HCT116 (cell line): ENCODE results near the gene PA2G4.

Experiments used
- TCF7L2 ChIP-seq: IDR thresholded peaks from 2 replicates; pipeline ENCODE4 v1.7.0; 2011; ENCODE audit warnings: borderline replicate concordance, inconsistent platforms; ENCODE audit not compliant: insufficient read depth, insufficient read length; ENCODE audit errors: extremely low read depth
- TF ChIP-seq, protein P1 (sequence below), 3 experiments: fragments of 200-600 bp in 1 of 3; sonication (generic) in 1 of 3; IDR thresholded peaks in 2 of 3; conservative IDR thresholded peaks in 1 of 3; 2 replicates each; pipeline ENCODE4 v1.5.1; 2012 to 2017; ENCODE audit warnings: low read depth in 2 of 3, low read length in 2 of 3, antibody characterized with exemption in 1 of 3, borderline replicate concordance in 1 of 3, control low read depth in 1 of 3, mild to moderate bottlenecking in 1 of 3, mixed read lengths in 1 of 3, mixed run types in 1 of 3, moderate library complexity in 1 of 3; ENCODE audit not compliant: insufficient read depth in 1 of 3

- TF ChIP-seq, protein P1, sequence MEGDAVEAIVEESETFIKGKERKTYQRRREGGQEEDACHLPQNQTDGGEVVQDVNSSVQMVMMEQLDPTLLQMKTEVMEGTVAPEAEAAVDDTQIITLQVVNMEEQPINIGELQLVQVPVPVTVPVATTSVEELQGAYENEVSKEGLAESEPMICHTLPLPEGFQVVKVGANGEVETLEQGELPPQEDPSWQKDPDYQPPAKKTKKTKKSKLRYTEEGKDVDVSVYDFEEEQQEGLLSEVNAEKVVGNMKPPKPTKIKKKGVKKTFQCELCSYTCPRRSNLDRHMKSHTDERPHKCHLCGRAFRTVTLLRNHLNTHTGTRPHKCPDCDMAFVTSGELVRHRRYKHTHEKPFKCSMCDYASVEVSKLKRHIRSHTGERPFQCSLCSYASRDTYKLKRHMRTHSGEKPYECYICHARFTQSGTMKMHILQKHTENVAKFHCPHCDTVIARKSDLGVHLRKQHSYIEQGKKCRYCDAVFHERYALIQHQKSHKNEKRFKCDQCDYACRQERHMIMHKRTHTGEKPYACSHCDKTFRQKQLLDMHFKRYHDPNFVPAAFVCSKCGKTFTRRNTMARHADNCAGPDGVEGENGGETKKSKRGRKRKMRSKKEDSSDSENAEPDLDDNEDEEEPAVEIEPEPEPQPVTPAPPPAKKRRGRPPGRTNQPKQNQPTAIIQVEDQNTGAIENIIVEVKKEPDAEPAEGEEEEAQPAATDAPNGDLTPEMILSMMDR (IDR thresholded peaks at IDR 0.05 in 2 of 3, conservative IDR thresholded peaks at IDR 0.05 in 1 of 3; ENCODE audit: borderline replicate concordance in 1 of 3, insufficient read depth in 1 of 3, low read depth in 2 of 3, low read length in 2 of 3), result no peak
- no peak for TF ChIP-seq TCF7L2
These were observed 40.9 kb downstream of the PA2G4 start for GRCh38 chr12:56145217-56145616.
